ENCODE data around the gene USP26. TPM values are rescaled to one million over a fixed set of nuclear protein-coding genes. Genes with fewer than 3 reads are reported as not detected.
A peak's percentile ranks its signal among the peaks of the same experiment; 100 is the strongest.
"Not testable (repeated sequence)": the region's sequence is repeated elsewhere in the genome, so short reads cannot be mapped to it uniquely, and the experiment has no call there.

USP26 gene
- polyA plus RNA-seq, 2 of the 4 experiments (the other 2 are of a cell fraction) = not detected

GRCh38 chrX:133083899-133084298 lies 13.0 kb downstream of the USP26 start:
- 7% methylated on average over 1 of the region's 1 CpG for WGBS (ENCODE audit: missing lambda C conversion rate)
- Histone ChIP-seq H3K4me1 (no peaks in the 10 kb centered on the region), H3K9me3 (no peaks in the 10 kb centered on the region), H3K27ac (no peak overlapping the region), H3K4me2 (no peak overlapping the region), H3K4me3 (no peak overlapping the region)
- ATAC-seq (no peak), DNase-seq (ENCODE audit: low read depth in 1 of 2, low spot score in 1 of 2) (no peak), FAIRE-seq (no peak)
- CTCF ChIA-PET = no interaction called here
- no peak for TF ChIP-seq MAZ (IDR thresholded peaks at IDR 0.05; ENCODE audit: borderline replicate concordance, low read depth, low read length)
- TF ChIP-seq ZNF302 (CRISPR knock-in tag; IDR thresholded peaks at IDR 0.05) = no peak
- no peak for TF ChIP-seq BHLHE40 (IDR thresholded peaks at IDR 0.05; ENCODE audit: low read depth, low read length)
- TF ChIP-seq REST (IDR thresholded peaks at IDR 0.05) = no peak
- no peak for TF ChIP-seq RCOR1 (IDR thresholded peaks at IDR 0.05; ENCODE audit: low read depth, low read length)
- TF ChIP-seq HOXA7 (CRISPR knock-in tag; IDR thresholded peaks at IDR 0.05) = no peak
- no peak for TF ChIP-seq FOSL2 (IDR thresholded peaks at IDR 0.05)
- no peak for TF ChIP-seq FOSL2 (CRISPR knock-in tag; IDR thresholded peaks at IDR 0.05)
- no peak for TF ChIP-seq JUNB (IDR thresholded peaks at IDR 0.05)
- no peak for TF ChIP-seq E2F6 (IDR thresholded peaks at IDR 0.05; ENCODE audit: borderline replicate concordance, low read depth)
- TF ChIP-seq ESRRA (IDR thresholded peaks at IDR 0.05; ENCODE audit: borderline replicate concordance, low read length) = no peak
- TF ChIP-seq RFX5 (IDR thresholded peaks at IDR 0.05) = no peak
- no peak for TF ChIP-seq ELK1 (IDR thresholded peaks at IDR 0.05; ENCODE audit: low read depth, low read length)
- TF ChIP-seq PHF8 (IDR thresholded peaks at IDR 0.05; ENCODE audit: borderline replicate concordance, low read depth) = no peak
- no peak for TF ChIP-seq HEYL (CRISPR knock-in tag; IDR thresholded peaks at IDR 0.05)
- TF ChIP-seq KDM1A (IDR thresholded peaks at IDR 0.05; ENCODE audit: low read depth) = no peak
- no peak for TF ChIP-seq RAD21 (conservative IDR thresholded peaks at IDR 0.05 in 1 of 2, IDR thresholded peaks at IDR 0.05 in 1 of 2)
- POLR2A ChIA-PET = no interaction called here

GRCh38 chrX:133081990-133082389 lies 14.9 kb downstream of the USP26 start:
- CTCF ChIA-PET = no interaction called here
- Histone ChIP-seq H3K9me3 (no peaks in the 10 kb centered on the region), H3K4me3 (no peak overlapping the region), H3K4me1 (no peaks in the 10 kb centered on the region), H3K27ac (no peak overlapping the region), H3K4me2 (no peak overlapping the region)
- no peak for DNase-seq (ENCODE audit: low read depth in 1 of 2, low spot score in 1 of 2)
- no peak for TF ChIP-seq NPAS2 (CRISPR knock-in tag; IDR thresholded peaks at IDR 0.05; ENCODE audit: borderline replicate concordance)
- TF ChIP-seq ZFP36 (IDR thresholded peaks at IDR 0.05; ENCODE audit: borderline replicate concordance, partially characterized antibody) = no peak
- peak; percentile 72 for FAIRE-seq
- POLR2A ChIA-PET = no interaction called here
- no peak for ATAC-seq
- 2% methylated on average over 3 of the region's 3 CpGs for WGBS (ENCODE audit: missing lambda C conversion rate)

GRCh38 chrX:133077856-133078255 lies 19.1 kb downstream of the USP26 start:
- FAIRE-seq; H3K9me3 ChIP-seq; POLR2A ChIA-PET; ATAC-seq; H3K27ac ChIP-seq; H3K4me3 ChIP-seq; H3K4me1 ChIP-seq; H3K4me2 ChIP-seq; DNase-seq (ENCODE audit: low read depth in 1 of 2, low spot score in 1 of 2): not testable (repeated sequence)
- WGBS (ENCODE audit: missing lambda C conversion rate) = 10% methylated on average over 4 of the region's 4 CpGs
- CTCF ChIA-PET = interaction anchor here (1.0 kb wide), 1 partner anchor 100 kb away, joined by 3 read pairs; no protein-coding TSS in a partner anchor
